ENCODE data around the gene SKOR1.

The SKOR1 gene

DNA sequence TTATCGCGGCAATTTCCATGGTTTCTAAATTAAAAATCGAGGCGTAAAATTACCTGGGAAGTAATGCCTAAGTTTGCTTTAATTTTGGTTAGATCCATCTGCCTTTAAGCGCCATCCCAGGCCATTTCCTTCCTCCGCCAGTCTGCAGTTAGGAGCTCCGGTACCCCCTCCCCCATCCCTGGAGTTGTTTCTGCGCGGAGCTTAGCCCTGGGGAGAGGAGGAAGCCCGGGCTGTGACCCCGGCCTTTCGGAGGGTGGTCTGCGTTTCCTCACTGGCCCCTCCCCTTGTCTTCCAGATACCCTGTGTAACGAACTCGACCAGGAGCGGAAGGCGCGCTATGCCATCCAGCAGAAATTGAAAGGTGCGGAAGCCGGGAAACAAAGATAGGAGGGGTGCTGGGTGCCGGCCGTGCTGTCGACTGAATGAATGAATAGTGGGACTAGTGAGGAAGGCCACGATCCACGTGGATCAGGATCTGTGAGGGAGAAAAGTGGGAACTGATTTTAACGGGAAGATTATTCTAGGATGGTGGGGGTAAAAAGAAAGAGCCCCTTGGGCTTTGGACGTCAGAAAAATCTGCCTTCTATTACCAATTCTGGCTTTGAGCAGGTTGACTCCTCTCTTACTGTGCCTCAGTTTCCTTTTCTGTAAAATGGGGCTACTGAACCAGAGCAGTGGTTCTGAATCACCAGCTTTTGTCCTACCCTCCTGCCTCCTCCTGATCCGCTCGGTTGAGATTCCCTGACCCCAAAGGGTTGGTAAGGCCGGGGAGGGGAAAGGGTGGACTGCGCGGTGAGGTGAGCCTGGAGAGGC is 7.8 kb downstream of the SKOR1 start:
- DNase-seq: no peak

DNA sequence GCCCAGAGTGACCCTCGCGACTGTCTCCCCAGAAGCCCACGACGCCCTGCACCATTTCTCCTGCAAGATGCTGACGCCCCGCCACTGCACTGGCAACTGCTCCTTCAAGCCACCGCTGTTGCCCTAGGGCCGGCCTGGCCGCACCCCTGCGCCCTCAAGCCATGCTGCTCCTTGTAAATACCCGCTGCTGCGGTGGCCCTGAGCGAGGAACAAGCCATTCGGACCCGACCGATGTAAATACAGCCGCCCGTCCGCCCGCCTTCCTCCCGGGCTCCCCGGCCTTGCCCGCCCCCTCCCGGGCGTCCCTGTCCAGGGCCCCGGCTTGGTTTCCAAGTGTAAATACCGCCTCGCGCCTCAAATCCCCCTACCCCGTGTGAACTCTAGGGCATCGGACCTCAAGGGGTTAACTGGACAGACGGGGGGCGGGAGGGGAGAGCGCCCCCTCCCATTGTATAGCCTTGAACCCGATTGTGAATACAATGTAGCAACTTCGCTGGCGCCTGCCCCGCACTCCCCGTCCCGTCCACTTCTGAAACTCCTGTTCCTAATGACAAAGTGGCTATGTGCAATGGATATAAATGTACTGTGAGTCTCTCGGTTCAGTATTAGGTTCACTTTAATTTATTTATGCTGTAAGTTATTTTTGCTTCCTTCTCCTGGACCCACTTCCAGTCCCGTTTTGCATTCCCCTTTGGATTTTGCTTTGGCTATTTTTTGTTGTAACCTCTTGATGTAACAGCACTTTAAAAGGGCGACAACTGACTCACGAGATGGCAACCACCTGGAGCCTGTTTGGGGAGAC is 8.6 kb downstream of the SKOR1 start:
- no peak for DNase-seq

- no peak for DNase-seq
Observed at GRCh38 chr15:67834581-67835296, 9.4 kb downstream of the SKOR1 start.

GRCh38 chr15:67835297-67836133 is 10.2 kb downstream of the SKOR1 start:
- DNase-seq: no peak

GRCh38 chr15:67836134-67836455 is 10.8 kb downstream of the SKOR1 start:
- no peak for DNase-seq

DNA sequence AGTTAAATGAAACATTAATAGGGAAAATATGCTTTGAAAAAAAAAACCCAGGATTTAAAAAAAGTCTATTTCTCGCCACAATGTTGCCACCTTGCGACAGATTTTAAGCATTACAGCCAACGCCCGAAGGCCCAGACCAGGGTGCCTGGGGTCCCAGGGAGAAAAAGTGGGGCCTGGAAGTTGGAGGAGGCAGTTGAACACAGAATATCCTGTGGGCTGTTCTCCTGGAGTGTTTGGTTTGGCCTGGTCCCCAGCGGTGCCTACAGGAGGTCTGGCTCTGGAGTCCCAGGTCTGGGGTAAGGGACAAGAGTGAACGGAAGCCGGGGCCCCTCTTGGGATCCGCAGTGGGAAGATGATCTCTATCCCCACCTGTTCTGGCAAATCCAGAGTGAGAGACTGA is 11.2 kb downstream of the SKOR1 start:
- DNase-seq: peak in 1 of 2 donors; percentile 52

DNA sequence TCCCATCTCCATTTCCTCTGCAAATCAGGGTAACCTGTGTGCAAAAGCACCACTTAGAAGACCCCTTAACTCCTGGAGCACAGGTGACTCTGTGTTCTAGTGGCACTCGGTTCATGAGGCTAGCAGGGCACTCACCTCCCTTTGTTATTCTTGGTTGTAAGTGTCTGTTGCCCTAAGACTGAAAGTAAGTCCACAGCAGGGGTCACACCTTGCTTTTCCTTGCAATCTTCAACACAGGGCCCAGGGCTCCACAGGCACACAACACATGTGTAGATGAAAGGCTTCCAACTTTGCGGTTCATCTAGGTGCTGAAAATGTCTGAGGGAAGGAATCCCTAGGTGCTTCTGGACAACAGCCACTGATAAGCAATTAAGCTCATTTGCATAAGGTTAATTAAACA is 11.6 kb downstream of the SKOR1 start:
- DNase-seq: no peak

DNA sequence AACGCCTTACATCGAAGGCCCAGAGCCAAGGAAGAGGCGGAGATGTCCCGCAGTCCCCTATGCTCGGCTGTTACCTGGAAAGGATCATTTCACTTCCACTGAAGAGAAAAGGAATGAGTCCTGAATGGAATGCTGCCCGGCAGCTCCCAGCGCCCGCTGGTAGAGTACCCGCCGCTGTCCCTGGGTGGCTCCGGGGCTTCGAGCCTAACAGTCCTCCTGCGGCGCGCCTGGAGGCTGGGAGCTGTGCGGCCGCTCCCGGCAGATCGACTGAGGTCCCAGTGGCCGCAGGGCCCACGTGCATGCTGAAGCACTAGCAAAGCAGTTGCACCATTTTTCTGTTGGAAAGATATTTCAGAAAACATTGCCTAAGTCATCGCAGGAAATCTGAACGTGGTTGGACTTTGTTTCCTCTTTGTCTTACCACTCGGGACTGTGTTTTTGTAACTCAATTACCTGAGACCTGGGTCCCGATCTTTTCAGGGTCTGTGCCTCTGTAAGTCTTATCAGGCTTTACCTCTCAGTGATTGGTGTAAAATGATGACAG is 13.6 kb downstream of the SKOR1 start:
- DNase-seq: no peak

DNA sequence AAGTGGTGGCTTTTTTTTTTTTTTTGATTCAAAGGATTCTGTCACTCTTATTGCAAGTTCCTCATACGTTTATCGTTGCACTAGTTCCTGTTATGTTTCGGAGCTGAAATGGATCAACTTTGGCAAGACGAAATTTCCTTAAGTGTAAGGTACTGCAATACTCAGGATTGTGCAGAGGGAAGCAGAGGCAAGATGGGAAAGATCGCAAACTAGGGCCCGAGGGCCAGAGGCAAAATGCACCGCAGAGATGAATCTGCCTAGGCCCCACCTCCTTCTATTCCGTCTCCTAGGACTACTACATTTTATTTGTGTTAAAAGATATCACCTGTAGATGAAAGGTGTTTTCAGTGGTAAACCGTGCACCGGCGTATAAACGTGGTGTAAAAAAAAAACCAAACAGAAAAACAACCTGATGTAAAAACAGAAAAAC is 14.2 kb downstream of the SKOR1 start:
- DNase-seq: no peak

- DNase-seq: peak; percentile 88 to 95
Observed at GRCh38 chr15:67839929-67840748, 14.8 kb downstream of the SKOR1 start, which contains the start of gene RNU6-1. Gene RNU6-1 (minus strand): TSS chr15:67840045.

- DNase-seq: no peak
Observed at GRCh38 chr15:67840749-67841512, 15.6 kb downstream of the SKOR1 start.

DNA sequence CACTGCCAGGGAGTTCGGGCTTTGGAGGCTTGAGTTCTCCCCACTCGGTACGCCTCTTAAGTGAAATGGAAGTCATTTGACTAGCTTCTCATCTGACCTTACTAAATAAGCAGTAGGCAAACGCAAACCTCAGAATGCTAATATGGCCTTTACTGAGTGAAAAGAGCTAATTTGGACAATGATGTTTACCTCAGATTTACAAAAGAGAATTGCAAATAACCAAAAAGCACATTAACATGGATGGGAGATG is 16.1 kb downstream of the SKOR1 start:
- DNase-seq: no peak

GRCh38 chr15:67843092-67843501 is 17.8 kb downstream of the SKOR1 start:
- DNase-seq: no peak

- no peak for DNase-seq
Observed at GRCh38 chr15:67843571-67844387, 18.5 kb downstream of the SKOR1 start.

DNA sequence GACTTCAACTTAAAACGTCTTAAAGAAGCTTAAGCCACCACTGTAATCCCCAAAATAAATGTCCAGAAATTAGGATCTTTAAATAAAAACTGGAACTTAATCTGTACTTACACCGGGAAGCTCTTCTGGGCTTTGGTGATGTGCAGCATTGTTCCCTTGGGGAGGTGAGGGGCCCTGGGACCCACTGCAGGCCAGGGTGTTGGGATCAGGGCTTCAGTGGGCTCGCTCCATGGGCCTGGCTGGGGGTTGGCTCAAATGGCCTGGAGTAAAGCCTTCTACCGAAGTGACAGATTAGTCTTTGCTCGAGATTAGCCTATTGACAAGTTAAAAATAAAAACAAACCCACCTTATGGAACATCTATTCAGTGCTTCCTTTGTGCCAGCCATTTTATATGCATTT is 20.7 kb downstream of the SKOR1 start:
- DNase-seq: no peak

DNA sequence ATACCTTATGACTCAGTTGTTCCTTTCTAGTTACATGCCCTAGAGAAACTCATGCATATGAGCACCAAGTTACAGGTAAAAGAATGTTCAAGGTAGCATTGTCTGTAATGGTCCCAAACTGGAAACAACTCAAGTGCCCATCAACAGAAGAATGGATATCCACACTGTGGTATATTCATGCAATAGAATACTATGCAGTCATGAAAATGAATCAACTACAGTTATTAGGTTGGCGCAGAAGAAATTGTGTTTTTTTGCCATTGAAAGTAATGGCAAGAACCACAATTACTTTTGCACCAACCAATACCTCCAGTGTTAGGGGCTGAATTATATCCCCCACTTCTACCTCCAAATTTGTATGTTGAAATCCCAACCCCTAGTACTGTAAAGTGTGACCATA is 24.2 kb downstream of the SKOR1 start:
- DNase-seq: no peak

GRCh38 chr15:67850336-67850735 is 25.0 kb downstream of the SKOR1 start:
- DNase-seq: no peak

GRCh38 chr15:67850994-67851571 is 25.8 kb downstream of the SKOR1 start:
- DNase-seq: no peak

- DNase-seq: no peak
Observed at GRCh38 chr15:67852418-67852817, 27.1 kb downstream of the SKOR1 start.

GRCh38 chr15:67853454-67853853 is 28.1 kb downstream of the SKOR1 start:
- DNase-seq: no peak
